Measurements from ENCODE around the gene SLC5A6.
"Not testable (repeated sequence)": the region's sequence is repeated elsewhere in the genome, so short reads cannot be mapped to it uniquely, and the experiment has no call there.

The SLC5A6 gene

DNA sequence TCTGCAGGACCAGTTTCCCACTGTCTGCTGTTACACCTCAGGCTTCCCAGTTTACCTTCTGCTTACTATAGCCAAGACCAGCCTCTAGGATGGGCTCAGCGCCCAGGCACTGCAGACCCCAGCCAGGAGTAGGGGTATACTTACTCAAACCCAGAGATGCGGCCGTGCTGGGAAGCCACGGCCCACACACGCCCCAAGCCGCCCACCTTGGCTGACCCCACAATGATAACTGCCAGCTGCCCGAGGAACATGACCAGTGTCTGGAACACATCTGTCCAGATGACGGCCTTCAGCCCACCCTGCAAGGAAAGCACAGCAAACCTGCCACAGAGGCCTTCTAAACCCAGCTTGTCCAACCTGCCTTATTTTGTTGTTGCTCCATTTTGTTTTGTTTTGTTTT is 6.9 kb downstream of the SLC5A6 start:
- DNase-seq (ENCODE audit: low read depth in 2 of 2): no peak

DNA sequence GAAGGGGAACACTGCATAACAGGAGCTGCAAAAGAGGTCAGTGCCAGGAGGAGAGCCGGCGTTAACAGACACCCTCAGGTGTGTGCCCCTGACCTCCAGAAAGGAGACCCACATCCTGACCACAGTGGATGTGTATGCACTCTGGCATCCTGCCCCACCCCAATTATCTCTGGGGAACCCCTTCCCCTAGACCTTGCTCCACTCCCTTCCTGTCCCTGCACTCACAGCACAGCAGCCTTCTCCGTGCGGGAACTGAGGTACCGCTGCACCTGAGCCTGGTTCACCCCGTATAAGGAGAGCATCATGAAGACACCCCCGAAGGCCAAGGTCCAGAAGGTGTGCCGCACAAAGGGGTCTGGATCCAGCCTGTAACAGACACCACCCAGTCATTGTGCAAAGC is 7.5 kb downstream of the SLC5A6 start:
- no peak for DNase-seq (ENCODE audit: low read depth in 2 of 2)

DNA sequence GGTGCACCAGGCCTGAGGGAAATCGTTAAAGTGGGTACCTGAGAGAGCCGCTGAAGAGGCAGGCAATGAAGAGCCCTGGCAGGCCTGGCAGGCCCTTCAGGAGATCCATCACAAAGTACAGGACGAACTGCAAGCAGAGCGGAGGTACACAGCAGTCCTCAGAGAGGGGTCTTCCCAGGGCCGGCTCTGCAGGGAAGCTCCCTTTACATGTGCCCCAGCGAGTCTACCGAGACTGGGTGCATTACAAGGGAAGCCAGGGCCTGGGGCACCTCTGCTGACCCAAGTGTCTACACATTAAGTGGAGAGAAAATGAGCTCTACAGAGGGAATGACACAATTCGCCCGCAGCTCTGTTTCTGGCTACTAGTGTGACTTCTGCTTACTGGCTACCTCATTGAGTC is 8.3 kb downstream of the SLC5A6 start:
- DNase-seq (ENCODE audit: low read depth in 2 of 2): no peak

DNA sequence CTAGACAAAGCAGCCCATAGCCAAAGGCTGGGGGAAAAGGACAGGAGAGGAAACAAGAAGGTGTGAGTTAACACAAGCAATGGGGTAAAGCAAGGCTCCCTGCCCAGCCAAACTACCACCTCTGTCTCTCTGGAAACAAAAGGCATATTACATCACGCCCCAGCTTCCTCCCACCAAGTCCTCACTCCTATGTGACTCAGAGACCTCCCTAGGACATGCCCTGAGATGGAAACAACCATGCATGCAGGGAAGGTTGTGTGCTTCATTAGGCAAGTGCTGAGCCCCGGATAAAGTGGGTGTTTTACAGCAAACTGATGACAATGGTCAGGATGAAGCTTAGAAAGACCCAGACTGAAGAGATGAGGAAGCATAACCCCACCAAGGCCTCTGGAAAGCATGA is 9.2 kb downstream of the SLC5A6 start:
- DNase-seq (ENCODE audit: low read depth in 2 of 2): no peak

DNA sequence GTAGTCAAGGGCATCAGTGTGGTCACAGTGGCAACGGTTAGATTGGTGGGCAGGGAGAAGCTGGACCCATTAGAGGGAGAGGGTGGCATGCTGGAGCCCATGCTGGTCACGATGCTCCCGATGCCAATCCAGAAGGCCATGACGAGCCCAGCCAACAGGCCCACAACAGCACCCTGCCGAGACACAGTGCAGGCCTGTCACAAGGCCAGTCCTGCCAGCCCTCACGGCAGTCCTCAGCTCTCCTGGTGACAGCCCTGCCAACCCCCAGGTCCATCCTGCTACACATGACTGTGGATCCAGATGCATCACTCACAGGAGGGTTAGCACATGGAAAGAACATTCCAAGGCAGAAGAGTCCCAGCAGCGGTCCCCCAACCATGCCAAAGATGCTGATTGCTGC is 10.4 kb downstream of the SLC5A6 start:
- DNase-seq (ENCODE audit: low read depth in 2 of 2): no peak

DNA sequence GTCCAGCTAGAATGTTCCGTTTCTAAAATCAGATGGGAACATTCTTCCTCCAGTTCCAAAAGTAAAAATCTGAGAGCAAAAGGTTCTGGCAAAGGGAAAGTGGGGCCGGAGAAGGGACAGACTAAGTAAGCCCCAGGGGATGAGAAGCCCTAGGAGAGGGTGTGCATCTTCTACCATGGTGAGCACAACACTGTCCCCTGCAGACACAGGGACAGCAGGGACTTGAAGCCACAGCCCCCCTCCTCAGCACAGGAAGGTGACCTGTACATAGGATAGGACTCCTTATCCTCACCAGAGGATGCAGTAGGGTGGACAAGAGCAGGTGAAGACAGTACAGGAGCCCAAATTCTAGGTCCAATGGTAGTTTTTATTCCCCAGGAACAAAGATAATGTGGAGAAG is 12.8 kb downstream of the SLC5A6 start:
- no peak for DNase-seq (ENCODE audit: low read depth in 2 of 2)

DNA sequence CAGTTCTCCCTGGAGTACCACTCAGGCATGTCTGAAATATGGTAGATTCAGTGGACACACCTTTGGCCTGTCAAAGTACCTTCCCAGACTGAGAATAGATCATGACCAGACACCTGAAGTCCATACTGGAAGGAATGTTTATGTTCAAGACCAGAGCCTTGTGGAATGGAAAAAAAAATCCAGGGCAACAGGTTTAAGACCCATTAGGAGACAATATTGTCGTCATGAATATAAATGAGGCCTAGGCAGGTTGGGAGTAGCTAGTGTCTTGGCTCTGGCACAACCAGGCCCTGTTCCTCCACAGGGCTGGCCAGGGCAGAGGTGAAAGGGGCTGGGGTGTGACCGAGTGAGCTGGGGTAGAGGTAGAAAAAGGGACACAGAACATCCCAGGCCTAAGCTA is 13.4 kb downstream of the SLC5A6 start:
- DNase-seq (ENCODE audit: low read depth in 2 of 2): no peak

DNA sequence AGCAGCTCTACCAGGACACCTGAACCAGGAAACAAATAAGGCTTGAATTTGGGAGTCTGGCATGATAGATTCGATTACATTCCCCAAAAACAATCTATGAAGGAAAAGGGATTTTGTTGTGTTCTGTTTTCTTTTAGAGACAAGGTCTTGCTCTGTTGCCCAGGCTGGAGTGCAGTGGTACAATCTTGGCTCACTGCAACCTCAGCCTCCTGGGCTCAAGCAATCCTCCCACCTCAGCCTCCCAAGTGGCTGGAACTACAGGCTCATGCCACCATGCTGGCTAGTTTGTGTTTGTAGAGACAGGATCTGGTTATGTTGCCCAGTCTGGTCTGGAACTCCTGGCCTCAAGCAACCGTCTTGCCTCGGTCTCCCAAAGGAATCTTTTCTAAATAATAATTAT is 14.0 kb downstream of the SLC5A6 start:
- not testable (repeated sequence) for DNase-seq (ENCODE audit: low read depth in 2 of 2)

DNA sequence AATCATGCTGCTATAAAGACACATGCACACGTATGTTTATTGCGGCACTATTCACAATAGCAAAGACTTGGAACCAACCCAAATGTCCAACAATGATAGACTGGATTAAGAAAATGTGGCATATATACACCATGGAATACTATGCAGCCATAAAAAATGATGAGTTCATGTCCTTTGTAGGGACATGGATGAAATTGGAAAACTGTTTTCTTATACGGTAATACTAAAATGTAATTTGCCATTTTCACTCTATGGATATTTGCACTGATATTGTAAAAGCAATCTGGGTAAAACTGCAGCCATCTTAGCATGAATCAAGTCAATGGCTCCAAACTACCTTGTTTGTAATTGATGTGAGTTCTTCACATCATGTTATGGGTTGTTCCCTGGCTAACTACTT is 16.3 kb downstream of the SLC5A6 start:
- not testable (repeated sequence) for DNase-seq (ENCODE audit: low read depth in 2 of 2)

DNA sequence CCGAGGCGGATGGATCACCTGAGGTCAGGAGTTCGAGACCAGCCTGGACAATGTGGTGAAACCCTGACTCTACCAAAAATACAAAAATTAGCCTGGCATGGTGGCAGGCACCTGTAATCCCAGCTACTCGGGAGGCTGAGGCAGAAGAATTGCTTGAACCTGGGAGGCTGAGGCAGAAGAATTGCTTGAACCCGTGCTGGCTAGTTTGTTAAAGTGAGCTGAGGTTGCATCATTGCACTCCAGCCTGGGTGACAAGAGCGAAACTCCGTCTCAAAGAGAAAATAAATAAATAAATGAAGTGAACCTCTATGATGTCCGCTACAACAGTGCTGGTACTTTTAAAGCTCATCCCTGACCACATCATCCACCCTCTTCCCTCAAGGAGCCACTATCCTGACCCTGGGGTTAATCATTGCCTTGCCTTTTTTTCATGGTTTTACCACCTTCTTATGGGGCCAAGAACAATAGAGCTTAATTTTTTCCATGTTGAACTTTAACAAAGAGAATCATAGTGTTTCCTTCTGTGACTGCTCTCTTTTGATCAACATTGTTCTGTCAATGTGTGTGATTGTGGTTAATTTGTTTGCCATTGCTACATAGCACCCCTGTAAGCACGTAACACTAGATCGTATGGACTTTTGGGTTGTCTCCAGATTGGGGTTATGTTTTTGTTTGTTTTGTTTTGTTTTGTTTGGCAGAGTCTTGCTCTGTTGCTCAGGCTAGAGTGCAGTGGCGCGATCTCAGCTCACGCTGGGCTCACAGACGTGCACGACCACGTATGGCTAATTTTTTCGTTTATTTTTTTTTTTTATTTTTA is 17.3 kb downstream of the SLC5A6 start:
- DNase-seq (ENCODE audit: low read depth in 2 of 2): no peak

DNA sequence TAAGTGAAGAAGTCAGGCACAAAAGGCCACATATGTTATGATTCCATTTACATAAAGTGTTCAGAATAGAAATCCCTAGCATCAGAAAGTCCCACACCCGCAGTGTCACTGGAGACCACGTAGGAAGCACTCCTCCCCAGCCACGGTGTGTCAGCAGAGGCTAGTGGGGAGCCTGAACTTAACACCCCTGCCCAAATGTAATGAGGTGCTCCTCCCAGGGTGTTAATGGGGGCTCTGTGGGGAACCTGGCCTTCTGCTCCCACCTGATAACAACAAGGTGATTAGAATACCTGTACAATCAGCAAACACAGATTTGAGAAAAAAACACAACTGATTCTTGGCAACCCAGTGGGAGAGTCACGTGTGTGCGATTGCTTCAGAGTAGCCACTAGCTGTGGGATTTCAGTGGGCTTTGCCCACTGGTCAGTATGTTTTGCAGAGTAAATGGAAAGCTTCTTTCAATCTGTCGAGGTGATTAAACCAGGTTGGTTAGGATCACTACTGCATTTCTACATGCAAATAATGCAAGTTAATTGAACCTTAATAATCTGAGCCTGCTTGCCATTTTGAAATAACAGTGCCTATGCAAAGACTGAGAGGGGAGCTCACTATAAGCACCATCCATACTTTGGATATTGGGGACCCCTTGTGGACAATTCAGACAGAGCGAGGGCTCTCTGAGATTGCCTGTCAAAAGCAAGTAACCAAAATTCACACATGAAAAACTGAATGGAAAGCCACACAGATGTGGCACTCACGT is 20.8 kb downstream of the SLC5A6 start:
- peak; percentile 43 to 47 for DNase-seq (ENCODE audit: low read depth in 2 of 2)

DNA sequence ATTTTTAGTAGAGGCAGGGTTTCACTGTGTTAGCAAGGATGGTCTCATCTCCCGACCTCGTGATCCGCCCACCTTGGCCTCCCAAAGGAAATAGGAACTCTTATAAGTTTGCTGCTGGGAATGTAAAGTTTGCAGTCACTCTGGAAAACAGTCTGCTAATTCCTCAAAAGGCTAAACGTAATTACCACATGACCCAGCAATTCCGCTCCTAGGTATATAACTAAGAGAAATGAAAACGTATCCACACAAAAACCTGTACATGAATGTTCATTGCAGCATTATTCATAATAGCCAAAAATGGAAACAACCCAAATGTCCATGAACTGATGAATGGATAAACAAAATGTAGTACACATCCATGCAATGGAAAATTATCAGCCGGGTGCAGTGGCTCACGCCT is 22.1 kb downstream of the SLC5A6 start:
- no peak for DNase-seq (ENCODE audit: low read depth in 2 of 2)

DNA sequence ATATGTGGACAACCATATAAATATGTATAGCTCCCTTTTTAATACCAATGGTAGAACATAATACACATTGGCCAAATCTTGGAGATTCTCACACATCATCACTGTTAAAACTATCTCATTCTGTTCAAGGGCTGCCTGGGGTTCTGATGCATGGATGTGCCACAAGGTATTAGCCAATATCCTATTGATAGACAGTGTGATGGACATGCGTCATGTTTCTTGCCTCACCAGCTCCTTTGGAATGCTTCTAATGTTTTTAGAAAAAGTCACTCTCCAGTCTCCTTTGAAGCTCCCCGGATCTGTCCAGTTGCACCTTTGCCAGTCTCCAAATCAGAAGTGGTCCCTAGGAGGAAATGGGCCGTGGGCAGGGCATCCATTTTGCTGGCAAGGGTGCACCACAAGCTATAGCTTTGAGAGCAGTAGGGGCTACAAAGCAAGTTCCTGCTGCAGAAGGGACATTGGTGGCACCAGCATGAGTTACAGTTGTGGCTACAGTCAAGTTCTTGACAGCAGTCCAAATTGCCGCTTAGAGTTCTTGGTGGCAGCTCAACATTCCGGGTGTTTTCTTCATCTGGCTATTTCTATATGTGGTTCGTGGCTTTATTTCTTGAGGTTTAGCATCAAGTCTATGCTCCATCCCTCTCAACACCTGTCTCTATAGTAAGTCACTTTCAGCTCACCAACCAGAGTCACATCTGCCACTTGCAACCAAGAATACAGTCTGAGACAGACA is 25.3 kb downstream of the SLC5A6 start:
- no peak for DNase-seq (ENCODE audit: low read depth in 2 of 2)

DNA sequence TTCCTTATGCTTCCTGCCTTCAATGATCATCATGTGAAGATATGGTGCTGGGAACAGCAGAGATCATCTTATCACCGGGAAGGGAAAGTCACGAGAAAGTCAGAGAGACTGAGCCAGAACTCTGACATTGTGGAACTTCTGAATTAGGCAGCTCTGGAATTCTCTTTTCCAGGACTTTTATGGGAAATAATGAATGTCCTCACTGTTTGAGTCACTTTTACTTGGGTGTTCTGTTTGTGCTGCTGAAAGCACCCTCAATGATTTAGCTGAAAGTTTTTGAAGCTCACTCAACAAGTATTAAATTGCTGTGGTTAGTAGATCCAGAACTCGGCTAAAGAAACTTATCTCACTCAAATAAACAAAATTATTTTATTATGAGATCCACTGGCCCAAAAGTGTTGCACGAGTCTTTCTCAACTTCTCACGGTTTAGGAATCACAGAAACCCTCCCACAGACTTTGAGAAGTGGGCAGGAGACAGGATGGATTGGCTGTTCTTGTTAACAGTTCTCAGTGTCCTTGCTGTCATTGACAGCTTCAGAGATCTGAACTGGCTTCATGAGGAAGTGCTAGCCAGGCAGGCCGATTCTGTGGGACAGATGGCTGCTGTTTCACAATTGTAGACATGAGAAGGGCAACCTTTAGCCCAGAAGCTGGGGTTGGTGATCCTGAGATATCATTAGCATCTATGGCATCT is 26.6 kb downstream of the SLC5A6 start:
- peak; percentile 60 to 68 for DNase-seq (ENCODE audit: low read depth in 2 of 2)

DNA sequence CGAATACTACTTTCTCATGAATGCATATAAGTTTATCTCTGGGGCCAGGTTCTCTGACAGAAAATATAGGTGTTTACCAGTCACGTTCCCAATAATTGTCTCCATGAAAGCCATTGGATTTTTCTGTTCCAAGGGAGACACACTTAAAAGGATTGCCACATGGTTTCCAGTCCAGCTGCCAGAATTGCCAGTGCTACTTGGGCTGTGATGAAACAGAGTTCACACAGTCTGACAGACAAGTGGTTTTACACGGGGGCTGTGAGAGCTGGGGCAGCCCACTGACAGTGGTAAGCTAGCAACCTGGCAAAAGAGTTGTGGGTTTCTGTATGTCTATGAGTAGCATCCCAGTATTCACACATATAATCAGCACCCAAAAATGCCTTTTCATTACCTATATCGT is 28.0 kb downstream of the SLC5A6 start:
- no peak for DNase-seq (ENCODE audit: low read depth in 2 of 2)

DNA sequence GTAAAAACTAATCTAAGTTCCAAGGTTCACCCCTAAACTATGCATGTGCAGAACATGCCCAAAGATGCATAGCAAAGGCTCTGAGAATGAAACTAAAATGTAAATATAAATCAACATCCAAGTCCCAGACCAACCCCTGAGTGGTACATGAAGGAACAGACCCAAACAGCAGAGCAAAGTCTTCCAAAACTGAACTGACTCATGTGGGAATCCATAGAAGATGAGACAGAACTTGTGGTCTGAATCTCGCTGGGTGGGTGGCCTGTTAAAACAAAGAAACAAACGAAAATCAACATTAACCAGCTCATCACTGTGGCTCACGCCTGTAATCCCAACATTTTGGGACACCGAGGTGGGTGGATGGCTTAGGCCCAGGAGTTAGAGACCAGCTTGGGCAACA is 29.7 kb downstream of the SLC5A6 start:
- peak in 1 of 2 experiments; percentile 40 for DNase-seq (ENCODE audit: low read depth in 2 of 2)

DNA sequence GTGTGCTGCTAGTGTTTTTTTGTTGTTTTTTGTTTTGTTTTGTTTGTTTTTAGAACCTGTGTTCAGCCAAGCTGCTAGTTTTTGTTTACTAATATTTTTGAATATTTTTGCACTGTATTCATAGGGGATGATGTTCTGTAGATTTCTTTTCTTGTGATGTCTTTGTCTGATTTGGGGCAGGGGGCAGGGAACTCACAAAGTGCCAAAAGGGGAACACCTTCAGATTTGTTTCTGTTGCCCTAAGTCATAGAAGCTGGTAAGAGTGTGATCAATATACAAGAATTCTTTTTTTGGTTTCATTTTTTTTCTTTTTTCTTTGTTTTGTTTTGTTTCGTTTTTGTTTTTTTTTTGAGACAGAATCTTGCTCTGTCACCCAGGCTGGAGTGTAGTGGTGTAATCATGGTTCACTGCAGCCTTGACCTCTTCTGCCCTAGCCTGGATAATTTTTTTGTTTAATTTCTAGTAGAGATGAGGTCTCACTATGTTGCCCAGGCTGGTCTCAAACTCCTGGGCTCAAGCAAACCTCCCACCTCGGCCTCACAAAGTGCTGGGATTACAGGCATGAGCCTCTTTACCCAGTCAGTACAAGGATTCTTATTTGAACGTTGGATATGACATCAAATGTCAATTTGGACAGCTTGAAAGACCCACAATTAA is 32.6 kb downstream of the SLC5A6 start:
- no peak for DNase-seq (ENCODE audit: low read depth in 2 of 2)

DNA sequence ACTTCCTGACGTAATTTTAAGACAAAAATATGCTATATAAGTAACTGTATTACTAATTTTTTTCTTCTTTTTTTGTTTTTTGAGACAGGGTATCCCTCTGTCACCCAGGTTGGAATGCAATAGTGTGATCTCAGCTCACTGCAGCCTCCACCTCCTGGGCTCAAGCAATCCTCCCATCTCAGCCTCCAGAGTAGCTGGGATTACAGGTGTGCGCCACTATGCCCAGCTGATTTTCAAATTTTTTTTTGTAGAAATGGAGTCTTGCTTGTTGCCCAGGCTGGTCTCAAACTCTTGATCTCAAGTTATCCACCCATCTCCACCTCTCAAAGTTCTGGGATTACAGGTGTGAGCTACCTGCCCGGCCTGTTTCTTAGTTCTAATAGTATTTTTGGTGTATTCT is 33.6 kb downstream of the SLC5A6 start:
- no peak for DNase-seq (ENCODE audit: low read depth in 2 of 2)

DNA sequence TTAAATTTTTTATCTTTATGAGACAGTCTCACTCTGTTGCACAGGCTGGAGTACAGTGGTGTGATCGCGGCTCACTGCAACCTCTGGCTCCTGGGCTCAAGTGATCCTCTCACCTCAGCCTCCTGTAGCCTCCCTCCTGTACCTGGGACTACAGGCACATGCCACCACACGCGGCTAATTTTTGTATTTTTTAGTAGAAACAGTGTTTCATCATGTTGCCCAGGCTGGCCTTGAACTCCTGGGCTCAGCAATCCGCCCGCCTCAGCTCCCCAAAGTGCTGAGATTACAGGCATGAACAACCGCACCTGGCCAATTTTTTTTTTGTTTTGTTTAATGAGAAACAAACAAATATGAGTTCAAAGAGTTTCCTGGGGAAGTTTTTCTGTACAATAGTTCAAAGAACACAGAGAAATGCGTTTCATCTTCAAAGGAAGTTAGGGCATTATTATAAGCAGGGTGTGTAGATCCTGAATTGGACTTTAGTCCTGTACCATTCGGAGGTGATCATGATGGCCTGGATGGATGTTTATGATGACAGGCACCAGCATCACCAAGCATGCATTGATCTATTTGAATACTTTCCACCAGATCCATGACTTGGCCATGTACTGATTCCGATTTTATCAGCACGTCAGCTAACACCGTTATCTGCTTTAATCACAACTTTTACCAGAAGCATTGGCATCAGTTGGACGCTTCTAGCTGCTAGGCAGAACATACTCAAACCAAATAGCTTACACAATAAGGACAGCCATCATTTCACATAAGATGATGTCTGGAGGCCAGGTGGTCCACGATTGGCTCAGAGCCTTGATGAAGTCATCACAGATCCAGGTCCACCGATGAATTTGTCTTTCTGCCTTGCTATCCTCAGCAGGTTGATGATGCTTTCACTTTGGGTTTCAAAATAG is 34.4 kb downstream of the SLC5A6 start:
- DNase-seq (ENCODE audit: low read depth in 2 of 2): no peak

DNA sequence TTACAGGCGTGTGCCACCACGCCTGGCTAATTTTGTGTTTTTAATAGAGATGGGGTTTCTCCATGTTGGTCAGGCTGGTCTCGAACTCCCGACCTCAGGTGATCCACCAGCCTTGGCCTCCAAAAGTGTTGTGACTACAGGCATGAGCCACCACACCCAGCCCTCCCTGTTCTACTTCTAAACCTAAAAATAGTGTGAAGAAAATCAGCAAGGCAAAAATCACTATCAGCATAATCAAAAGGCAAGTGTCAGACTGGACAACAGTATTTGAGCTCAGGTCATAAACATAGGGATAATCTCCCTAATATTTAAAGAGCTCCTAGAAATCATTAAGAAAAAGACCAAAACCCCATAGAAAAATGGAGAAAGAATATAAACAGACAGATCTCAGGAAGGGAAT is 36.3 kb downstream of the SLC5A6 start:
- DNase-seq (ENCODE audit: low read depth in 2 of 2): not testable (repeated sequence)

Measured in fibroblast of skin of left biceps (primary cell).